HG03064 (cell line): ENCODE measurements around the gene SDK1.

Source experiments
- ATAC-seq: cut with Tn5 transposase; IDR thresholded peaks from one replicate; pipeline ENCODE4 v1.9.1; 2021; ENCODE audit warnings: low read depth; ENCODE audit not compliant: unreplicated experiment

Gene SDK1

GRCh38 chr7:3510101-3511020 is 209.3 kb downstream of the SDK1 start:
- no peak for ATAC-seq

GRCh38 chr7:3517344-3517743 is 216.3 kb downstream of the SDK1 start:
- no peak for ATAC-seq

GRCh38 chr7:3518546-3518945 is 217.5 kb downstream of the SDK1 start:
- no peak for ATAC-seq

- no peak for ATAC-seq
Observed at GRCh38 chr7:3520206-3520605, 219.2 kb downstream of the SDK1 start.

GRCh38 chr7:3527496-3528124 is 226.6 kb downstream of the SDK1 start:
- ATAC-seq: no peak

GRCh38 chr7:3533040-3533439 is 232.0 kb downstream of the SDK1 start:
- no peak for ATAC-seq

- ATAC-seq: no peak
Observed at GRCh38 chr7:3537210-3537875, 236.3 kb downstream of the SDK1 start.

GRCh38 chr7:3538041-3538440 is 237.0 kb downstream of the SDK1 start:
- no peak for ATAC-seq

GRCh38 chr7:3540456-3541220 is 239.6 kb downstream of the SDK1 start:
- no peak for ATAC-seq

- no peak for ATAC-seq
Observed at GRCh38 chr7:3544202-3544601, 243.2 kb downstream of the SDK1 start.

GRCh38 chr7:3548815-3549214 is 247.8 kb downstream of the SDK1 start:
- no peak for ATAC-seq

GRCh38 chr7:3549601-3550000 is 248.5 kb downstream of the SDK1 start:
- no peak for ATAC-seq

GRCh38 chr7:3551536-3551935 is 250.5 kb downstream of the SDK1 start:
- ATAC-seq: no peak

- no peak for ATAC-seq
Observed at GRCh38 chr7:3552499-3552898, 251.4 kb downstream of the SDK1 start.

GRCh38 chr7:3558400-3558799 is 257.3 kb downstream of the SDK1 start:
- ATAC-seq: no peak

GRCh38 chr7:3559278-3559677 is 258.2 kb downstream of the SDK1 start:
- no peak for ATAC-seq

- ATAC-seq: no peak
Observed at GRCh38 chr7:3560495-3560894, 259.4 kb downstream of the SDK1 start.

GRCh38 chr7:3561932-3562331 is 260.9 kb downstream of the SDK1 start:
- no peak for ATAC-seq

GRCh38 chr7:3564231-3564630 is 263.2 kb downstream of the SDK1 start:
- ATAC-seq: no peak

- ATAC-seq: no peak
Observed at GRCh38 chr7:3568516-3568915, 267.5 kb downstream of the SDK1 start.

GRCh38 chr7:3569643-3570042 is 268.6 kb downstream of the SDK1 start:
- no peak for ATAC-seq
